ENCODE data around the gene AFDN.

DNA sequence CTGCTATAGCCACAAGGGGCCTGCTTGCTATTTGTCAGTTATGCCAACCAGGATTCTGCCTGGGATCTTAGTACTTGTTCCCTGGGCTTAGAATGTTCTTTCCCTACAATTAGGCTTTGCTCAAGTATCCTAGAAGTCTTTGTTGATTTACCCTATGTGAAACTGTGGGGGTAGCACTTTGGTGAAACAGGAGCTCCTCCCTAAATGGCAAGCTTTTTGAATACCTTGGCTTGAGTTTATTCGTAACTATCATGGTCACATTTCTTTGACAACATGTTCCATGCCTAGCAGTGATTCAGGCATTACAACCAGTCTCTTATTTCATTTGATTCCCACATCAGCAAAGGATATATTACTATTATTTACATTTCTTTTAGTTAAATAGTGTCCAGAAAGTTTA is 21.2 kb downstream of the AFDN start:
- TF ChIP-seq SIN3A (IDR thresholded peaks at IDR 0.05; ENCODE audit: low read depth, low read length) (no peak), NFYB (IDR thresholded peaks at IDR 0.05; ENCODE audit: insufficient read depth, low read depth, low read length) (no peak), RFX5 (IDR thresholded peaks at IDR 0.05; ENCODE audit: low read depth, low read length) (no peak), POLR2AphosphoS5 (IDR thresholded peaks at IDR 0.05; ENCODE audit: low read length) (no peak), SMAD1 (IDR thresholded peaks at IDR 0.05; ENCODE audit: low read depth, partially characterized antibody) (no peak), ZNF274 (IDR thresholded peaks at IDR 0.05; ENCODE audit: insufficient read depth, insufficient read length) (no peak), SMC3 (IDR thresholded peaks at IDR 0.05; ENCODE audit: borderline replicate concordance, low read length) (no peak), GABPA (IDR thresholded peaks at IDR 0.05; ENCODE audit: low read depth) (no peak), CREB1 (IDR thresholded peaks at IDR 0.05; ENCODE audit: low read depth) (no peak)
- TF ChIP-seq, protein P1, sequence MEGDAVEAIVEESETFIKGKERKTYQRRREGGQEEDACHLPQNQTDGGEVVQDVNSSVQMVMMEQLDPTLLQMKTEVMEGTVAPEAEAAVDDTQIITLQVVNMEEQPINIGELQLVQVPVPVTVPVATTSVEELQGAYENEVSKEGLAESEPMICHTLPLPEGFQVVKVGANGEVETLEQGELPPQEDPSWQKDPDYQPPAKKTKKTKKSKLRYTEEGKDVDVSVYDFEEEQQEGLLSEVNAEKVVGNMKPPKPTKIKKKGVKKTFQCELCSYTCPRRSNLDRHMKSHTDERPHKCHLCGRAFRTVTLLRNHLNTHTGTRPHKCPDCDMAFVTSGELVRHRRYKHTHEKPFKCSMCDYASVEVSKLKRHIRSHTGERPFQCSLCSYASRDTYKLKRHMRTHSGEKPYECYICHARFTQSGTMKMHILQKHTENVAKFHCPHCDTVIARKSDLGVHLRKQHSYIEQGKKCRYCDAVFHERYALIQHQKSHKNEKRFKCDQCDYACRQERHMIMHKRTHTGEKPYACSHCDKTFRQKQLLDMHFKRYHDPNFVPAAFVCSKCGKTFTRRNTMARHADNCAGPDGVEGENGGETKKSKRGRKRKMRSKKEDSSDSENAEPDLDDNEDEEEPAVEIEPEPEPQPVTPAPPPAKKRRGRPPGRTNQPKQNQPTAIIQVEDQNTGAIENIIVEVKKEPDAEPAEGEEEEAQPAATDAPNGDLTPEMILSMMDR (IDR thresholded peaks at IDR 0.05 in 2 of 3, conservative IDR thresholded peaks at IDR 0.05 in 1 of 3; ENCODE audit: control insufficient read depth in 2 of 3, extremely low read depth in 1 of 3, insufficient read depth in 1 of 3, low read depth in 3 of 3, low read length in 3 of 3): no peak
- TF ChIP-seq, protein P2, sequence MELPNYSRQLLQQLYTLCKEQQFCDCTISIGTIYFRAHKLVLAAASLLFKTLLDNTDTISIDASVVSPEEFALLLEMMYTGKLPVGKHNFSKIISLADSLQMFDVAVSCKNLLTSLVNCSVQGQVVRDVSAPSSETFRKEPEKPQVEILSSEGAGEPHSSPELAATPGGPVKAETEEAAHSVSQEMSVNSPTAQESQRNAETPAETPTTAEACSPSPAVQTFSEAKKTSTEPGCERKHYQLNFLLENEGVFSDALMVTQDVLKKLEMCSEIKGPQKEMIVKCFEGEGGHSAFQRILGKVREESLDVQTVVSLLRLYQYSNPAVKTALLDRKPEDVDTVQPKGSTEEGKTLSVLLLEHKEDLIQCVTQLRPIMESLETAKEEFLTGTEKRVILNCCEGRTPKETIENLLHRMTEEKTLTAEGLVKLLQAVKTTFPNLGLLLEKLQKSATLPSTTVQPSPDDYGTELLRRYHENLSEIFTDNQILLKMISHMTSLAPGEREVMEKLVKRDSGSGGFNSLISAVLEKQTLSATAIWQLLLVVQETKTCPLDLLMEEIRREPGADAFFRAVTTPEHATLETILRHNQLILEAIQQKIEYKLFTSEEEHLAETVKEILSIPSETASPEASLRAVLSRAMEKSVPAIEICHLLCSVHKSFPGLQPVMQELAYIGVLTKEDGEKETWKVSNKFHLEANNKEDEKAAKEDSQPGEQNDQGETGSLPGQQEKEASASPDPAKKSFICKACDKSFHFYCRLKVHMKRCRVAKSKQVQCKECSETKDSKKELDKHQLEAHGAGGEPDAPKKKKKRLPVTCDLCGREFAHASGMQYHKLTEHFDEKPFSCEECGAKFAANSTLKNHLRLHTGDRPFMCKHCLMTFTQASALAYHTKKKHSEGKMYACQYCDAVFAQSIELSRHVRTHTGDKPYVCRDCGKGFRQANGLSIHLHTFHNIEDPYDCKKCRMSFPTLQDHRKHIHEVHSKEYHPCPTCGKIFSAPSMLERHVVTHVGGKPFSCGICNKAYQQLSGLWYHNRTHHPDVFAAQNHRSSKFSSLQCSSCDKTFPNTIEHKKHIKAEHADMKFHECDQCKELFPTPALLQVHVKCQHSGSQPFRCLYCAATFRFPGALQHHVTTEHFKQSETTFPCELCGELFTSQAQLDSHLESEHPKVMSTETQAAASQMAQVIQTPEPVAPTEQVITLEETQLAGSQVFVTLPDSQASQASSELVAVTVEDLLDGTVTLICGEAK (IDR thresholded peaks at IDR 0.05; ENCODE audit: borderline replicate concordance): no peak
- TF ChIP-seq, protein P3, sequence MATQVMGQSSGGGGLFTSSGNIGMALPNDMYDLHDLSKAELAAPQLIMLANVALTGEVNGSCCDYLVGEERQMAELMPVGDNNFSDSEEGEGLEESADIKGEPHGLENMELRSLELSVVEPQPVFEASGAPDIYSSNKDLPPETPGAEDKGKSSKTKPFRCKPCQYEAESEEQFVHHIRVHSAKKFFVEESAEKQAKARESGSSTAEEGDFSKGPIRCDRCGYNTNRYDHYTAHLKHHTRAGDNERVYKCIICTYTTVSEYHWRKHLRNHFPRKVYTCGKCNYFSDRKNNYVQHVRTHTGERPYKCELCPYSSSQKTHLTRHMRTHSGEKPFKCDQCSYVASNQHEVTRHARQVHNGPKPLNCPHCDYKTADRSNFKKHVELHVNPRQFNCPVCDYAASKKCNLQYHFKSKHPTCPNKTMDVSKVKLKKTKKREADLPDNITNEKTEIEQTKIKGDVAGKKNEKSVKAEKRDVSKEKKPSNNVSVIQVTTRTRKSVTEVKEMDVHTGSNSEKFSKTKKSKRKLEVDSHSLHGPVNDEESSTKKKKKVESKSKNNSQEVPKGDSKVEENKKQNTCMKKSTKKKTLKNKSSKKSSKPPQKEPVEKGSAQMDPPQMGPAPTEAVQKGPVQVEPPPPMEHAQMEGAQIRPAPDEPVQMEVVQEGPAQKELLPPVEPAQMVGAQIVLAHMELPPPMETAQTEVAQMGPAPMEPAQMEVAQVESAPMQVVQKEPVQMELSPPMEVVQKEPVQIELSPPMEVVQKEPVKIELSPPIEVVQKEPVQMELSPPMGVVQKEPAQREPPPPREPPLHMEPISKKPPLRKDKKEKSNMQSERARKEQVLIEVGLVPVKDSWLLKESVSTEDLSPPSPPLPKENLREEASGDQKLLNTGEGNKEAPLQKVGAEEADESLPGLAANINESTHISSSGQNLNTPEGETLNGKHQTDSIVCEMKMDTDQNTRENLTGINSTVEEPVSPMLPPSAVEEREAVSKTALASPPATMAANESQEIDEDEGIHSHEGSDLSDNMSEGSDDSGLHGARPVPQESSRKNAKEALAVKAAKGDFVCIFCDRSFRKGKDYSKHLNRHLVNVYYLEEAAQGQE (IDR thresholded peaks at IDR 0.05; ENCODE audit: low read depth, low read length): no peak
- TF ChIP-seq, protein P4, sequence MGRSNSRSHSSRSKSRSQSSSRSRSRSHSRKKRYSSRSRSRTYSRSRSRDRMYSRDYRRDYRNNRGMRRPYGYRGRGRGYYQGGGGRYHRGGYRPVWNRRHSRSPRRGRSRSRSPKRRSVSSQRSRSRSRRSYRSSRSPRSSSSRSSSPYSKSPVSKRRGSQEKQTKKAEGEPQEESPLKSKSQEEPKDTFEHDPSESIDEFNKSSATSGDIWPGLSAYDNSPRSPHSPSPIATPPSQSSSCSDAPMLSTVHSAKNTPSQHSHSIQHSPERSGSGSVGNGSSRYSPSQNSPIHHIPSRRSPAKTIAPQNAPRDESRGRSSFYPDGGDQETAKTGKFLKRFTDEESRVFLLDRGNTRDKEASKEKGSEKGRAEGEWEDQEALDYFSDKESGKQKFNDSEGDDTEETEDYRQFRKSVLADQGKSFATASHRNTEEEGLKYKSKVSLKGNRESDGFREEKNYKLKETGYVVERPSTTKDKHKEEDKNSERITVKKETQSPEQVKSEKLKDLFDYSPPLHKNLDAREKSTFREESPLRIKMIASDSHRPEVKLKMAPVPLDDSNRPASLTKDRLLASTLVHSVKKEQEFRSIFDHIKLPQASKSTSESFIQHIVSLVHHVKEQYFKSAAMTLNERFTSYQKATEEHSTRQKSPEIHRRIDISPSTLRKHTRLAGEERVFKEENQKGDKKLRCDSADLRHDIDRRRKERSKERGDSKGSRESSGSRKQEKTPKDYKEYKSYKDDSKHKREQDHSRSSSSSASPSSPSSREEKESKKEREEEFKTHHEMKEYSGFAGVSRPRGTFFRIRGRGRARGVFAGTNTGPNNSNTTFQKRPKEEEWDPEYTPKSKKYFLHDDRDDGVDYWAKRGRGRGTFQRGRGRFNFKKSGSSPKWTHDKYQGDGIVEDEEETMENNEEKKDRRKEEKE (IDR thresholded peaks at IDR 0.05): no peak
- TF ChIP-seq, protein P5, sequence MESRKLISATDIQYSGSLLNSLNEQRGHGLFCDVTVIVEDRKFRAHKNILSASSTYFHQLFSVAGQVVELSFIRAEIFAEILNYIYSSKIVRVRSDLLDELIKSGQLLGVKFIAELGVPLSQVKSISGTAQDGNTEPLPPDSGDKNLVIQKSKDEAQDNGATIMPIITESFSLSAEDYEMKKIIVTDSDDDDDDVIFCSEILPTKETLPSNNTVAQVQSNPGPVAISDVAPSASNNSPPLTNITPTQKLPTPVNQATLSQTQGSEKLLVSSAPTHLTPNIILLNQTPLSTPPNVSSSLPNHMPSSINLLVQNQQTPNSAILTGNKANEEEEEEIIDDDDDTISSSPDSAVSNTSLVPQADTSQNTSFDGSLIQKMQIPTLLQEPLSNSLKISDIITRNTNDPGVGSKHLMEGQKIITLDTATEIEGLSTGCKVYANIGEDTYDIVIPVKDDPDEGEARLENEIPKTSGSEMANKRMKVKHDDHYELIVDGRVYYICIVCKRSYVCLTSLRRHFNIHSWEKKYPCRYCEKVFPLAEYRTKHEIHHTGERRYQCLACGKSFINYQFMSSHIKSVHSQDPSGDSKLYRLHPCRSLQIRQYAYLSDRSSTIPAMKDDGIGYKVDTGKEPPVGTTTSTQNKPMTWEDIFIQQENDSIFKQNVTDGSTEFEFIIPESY (IDR thresholded peaks at IDR 0.05): no peak

Measured in GM12878 (cell line).